Activated T-cell treated with anti-CD3 and anti-CD28 coated beads for 1 hour (primary cell): Measurements from ENCODE around the gene NDST3.

Experiments used
- DNase-seq: peaks from one replicate; pipeline ENCODE4 v3.0.0-alpha.2; 2020; ENCODE audit warnings: low read depth

NDST3 gene

GRCh38 chr4:118081434-118081833 is 47.1 kb downstream of the NDST3 start:
- no peak for DNase-seq

- DNase-seq, result no peak
Measured at GRCh38 chr4:118082182-118082581, 47.9 kb downstream of the NDST3 start.

- DNase-seq, result no peak
Measured at GRCh38 chr4:118085700-118086099, 51.4 kb downstream of the NDST3 start.

GRCh38 chr4:118086344-118086743 is 52.1 kb downstream of the NDST3 start:
- no peak for DNase-seq

GRCh38 chr4:118087366-118087765 is 53.1 kb downstream of the NDST3 start:
- DNase-seq, result no peak

- no peak for DNase-seq
Measured at GRCh38 chr4:118099106-118099505, 64.8 kb downstream of the NDST3 start.

GRCh38 chr4:118102195-118102594 is 67.9 kb downstream of the NDST3 start:
- no peak for DNase-seq

- DNase-seq, result no peak
Measured at GRCh38 chr4:118112117-118113046, 78.1 kb downstream of the NDST3 start.

- no peak for DNase-seq
Measured at GRCh38 chr4:118113220-118113619, 78.9 kb downstream of the NDST3 start.

- no peak for DNase-seq
Measured at GRCh38 chr4:118114720-118115119, 80.4 kb downstream of the NDST3 start.

- DNase-seq, result no peak
Measured at GRCh38 chr4:118120120-118120760, 86.0 kb downstream of the NDST3 start.

- no peak for DNase-seq
Measured at GRCh38 chr4:118124997-118125396, 90.7 kb downstream of the NDST3 start.

GRCh38 chr4:118139241-118139640 is 105.0 kb downstream of the NDST3 start:
- DNase-seq, result no peak

- no peak for DNase-seq
Measured at GRCh38 chr4:118141240-118141639, 107.0 kb downstream of the NDST3 start.

GRCh38 chr4:118154649-118155048 is 120.4 kb downstream of the NDST3 start:
- DNase-seq, result no peak

GRCh38 chr4:118155516-118155915 is 121.2 kb downstream of the NDST3 start:
- DNase-seq, result no peak

- no peak for DNase-seq
Measured at GRCh38 chr4:118158763-118159375, 124.6 kb downstream of the NDST3 start.

GRCh38 chr4:118167306-118167705 is 133.0 kb downstream of the NDST3 start:
- no peak for DNase-seq

- DNase-seq, result no peak
Measured at GRCh38 chr4:118171381-118171780, 137.1 kb downstream of the NDST3 start.

- no peak for DNase-seq
Measured at GRCh38 chr4:118173126-118173525, 138.8 kb downstream of the NDST3 start.

- DNase-seq, result no peak
Measured at GRCh38 chr4:118173956-118174725, 139.9 kb downstream of the NDST3 start.

- DNase-seq, result no peak
Measured at GRCh38 chr4:118175506-118175905, 141.2 kb downstream of the NDST3 start.
